CD8-positive, alpha-beta memory T cell (primary cell): ENCODE results near the gene SLC44A1. TPM values are rescaled to one million over a fixed set of nuclear protein-coding genes. Genes with fewer than 3 reads are reported as not detected.

Experiments used
- CTCF ChIA-PET: fragments of 350-600 bp; sonication (Branson Sonifier 250); formaldehyde crosslinking; loops from one replicate; lab custom pipeline; 2021; ENCODE audit warnings: antibody characterized with exemption; lab: Charles Lee
- POLR2A ChIA-PET: fragments of 350-600 bp; sonication (Branson Sonifier 250); formaldehyde crosslinking; loops from one replicate; lab custom pipeline; 2021; ENCODE audit warnings: antibody characterized with exemption; lab: Charles Lee
- DNase-seq, 5 donors: peaks; one replicate each; pipeline versions ENCODE4 v3.0.0 to v3.0.0-alpha.2; 2020 to 2022; ENCODE audit warnings: mixed read lengths in 1 of 5
- H3K27ac ChIP-seq: one replicate; pipeline ENCODE4 v1.7.0; 2013; ENCODE audit warnings: low read depth, mild to moderate bottlenecking, low read length, moderate library complexity
- H3K27me3 ChIP-seq: 2 replicates; pipeline ENCODE4 v1.7.0; 2013; ENCODE audit warnings: low read length, mild to moderate bottlenecking; ENCODE audit not compliant: insufficient read depth, poor library complexity, severe bottlenecking
- H3K36me3 ChIP-seq: 2 replicates; pipeline ENCODE4 v1.7.0; 2013; ENCODE audit warnings: mild to moderate bottlenecking, low read length, moderate library complexity; ENCODE audit not compliant: insufficient read depth
- H3K4me1 ChIP-seq: 2 replicates; pipeline ENCODE4 v1.7.0; 2013; ENCODE audit warnings: mild to moderate bottlenecking, low read length, moderate library complexity; ENCODE audit not compliant: insufficient read depth
- H3K4me3 ChIP-seq: 2 replicates; pipeline ENCODE4 v1.7.0; 2013; ENCODE audit warnings: mild to moderate bottlenecking, low read length
- H3K9me3 ChIP-seq: 2 replicates; pipeline ENCODE4 v1.7.0; 2013; ENCODE audit warnings: mild to moderate bottlenecking, low read length
- H3K27ac Mint-ChIP-seq, 8 donors: one replicate each; pipeline ENCODE4 v1.8.0; 2020 to 2021; ENCODE audit warnings: mixed read lengths in 8 of 8, mild to moderate bottlenecking in 6 of 8, inconsistent platforms in 3 of 8, moderate library complexity in 3 of 8
- H3K27me3 Mint-ChIP-seq, 2 donors: one replicate each; pipeline ENCODE4 v1.8.0; 2020 to 2021; ENCODE audit warnings: mixed read lengths in 2 of 2, mild to moderate bottlenecking in 1 of 2, moderate library complexity in 1 of 2
- H3K36me3 Mint-ChIP-seq, 3 donors: one replicate each; pipeline ENCODE4 v1.8.0; 2020 to 2021; ENCODE audit warnings: mixed read lengths in 3 of 3, inconsistent platforms in 1 of 3, mild to moderate bottlenecking in 1 of 3
- H3K4me1 Mint-ChIP-seq, 3 donors: one replicate each; pipeline ENCODE4 v1.8.0; 2020 to 2021; ENCODE audit warnings: mixed read lengths in 3 of 3, inconsistent platforms in 1 of 3, mild to moderate bottlenecking in 1 of 3
- H3K4me3 Mint-ChIP-seq, 7 donors: one replicate each; pipeline ENCODE4 v1.8.0; 2020 to 2021; ENCODE audit warnings: mixed read lengths in 7 of 7, mild to moderate bottlenecking in 6 of 7, moderate library complexity in 4 of 7, inconsistent platforms in 2 of 7
- H3K9me3 Mint-ChIP-seq, 5 donors: one replicate each; pipeline ENCODE4 v1.8.0; 2020 to 2022; ENCODE audit warnings: mixed read lengths in 5 of 5, mild to moderate bottlenecking in 3 of 5, moderate library complexity in 2 of 5, inconsistent platforms in 1 of 5
- polyA plus RNA-seq: library from polyadenylated mRNA; unstranded; fragments of 300-500 nt; fragmentation: Illumina TruSeq; gene quantifications from one replicate; pipeline ENCODE4 v1.2.3, GENCODE V29; 2021
- total RNA-seq, 2 experiments: library from RNA; stranded (reverse); gene quantifications; one replicate each; pipeline ENCODE4 v1.2.3, GENCODE V29; 2021

The SLC44A1 gene
- total and polyA plus RNA-seq, 3 experiments from 2014 or later: 7.8 to 14.9 (median 8.3) TPM

DNA sequence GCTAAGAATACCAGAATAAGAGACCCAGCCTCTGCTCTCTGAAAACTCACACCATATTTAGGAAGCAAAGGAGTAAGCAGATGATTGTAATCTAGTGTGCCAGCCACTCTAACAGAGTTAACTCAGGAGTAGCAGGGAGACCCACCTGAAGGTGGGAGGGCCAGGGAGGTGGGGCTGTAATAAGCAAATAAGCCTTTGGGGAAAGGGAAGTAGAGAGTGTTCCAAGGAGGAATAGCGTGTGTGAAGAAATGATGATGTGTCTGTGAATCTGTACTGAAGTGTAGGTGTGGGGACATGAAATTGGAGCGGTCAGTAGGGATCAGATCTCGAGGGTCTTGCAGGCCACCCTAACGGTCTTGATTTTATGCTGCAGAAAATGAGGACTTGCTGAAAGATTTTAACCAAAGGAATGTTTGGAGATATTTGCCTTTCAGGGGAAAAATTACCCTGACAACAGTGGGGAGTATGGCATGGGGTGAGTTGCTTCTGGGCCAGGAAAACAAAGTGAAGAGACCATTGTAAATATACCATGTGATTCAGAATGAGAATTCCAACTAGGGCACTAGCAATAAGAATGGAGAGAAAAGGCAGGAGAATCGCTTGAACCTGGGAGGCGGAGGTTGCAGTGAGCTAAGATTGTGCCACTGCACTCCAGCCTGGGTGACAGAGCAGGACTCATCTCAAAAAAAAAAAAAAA lies 159.2 kb downstream of the SLC44A1 start:
- Mint-ChIP-seq H3K4me3 (no peak overlapping the region), H3K9me3 (peaks cover 0 to 16% (median 12%) of the 10 kb centered on the region in 5 donors), H3K27me3 (peaks cover 55 to 65% of the 10 kb centered on the region in 2 donors), H3K27ac (peak overlapping the region in 2 of 8 donors; percentile 1 to 3), H3K36me3 (peaks cover 0 to 6% (median 0%) of the 10 kb centered on the region in 3 donors), H3K4me1 (peaks cover 32 to 33% (median 33%) of the 10 kb centered on the region in 3 donors)
- H3K9me3 ChIP-seq: no peaks in the 10 kb centered on the region
- POLR2A ChIA-PET: no interaction called here
- CTCF ChIA-PET: interaction anchor here (1.6 kb wide), 1 partner anchor 12 kb away, joined by 4 read pairs; no protein-coding TSS in a partner anchor
- no peak for DNase-seq
- H3K27me3 ChIP-seq: peaks cover 44% of the 10 kb centered on the region
- no peaks in the 10 kb centered on the region for H3K36me3 ChIP-seq
- peaks cover 21% of the 10 kb centered on the region for H3K4me1 ChIP-seq
- H3K4me3 ChIP-seq: no peak overlapping the region
- H3K27ac ChIP-seq: no peak overlapping the region

DNA sequence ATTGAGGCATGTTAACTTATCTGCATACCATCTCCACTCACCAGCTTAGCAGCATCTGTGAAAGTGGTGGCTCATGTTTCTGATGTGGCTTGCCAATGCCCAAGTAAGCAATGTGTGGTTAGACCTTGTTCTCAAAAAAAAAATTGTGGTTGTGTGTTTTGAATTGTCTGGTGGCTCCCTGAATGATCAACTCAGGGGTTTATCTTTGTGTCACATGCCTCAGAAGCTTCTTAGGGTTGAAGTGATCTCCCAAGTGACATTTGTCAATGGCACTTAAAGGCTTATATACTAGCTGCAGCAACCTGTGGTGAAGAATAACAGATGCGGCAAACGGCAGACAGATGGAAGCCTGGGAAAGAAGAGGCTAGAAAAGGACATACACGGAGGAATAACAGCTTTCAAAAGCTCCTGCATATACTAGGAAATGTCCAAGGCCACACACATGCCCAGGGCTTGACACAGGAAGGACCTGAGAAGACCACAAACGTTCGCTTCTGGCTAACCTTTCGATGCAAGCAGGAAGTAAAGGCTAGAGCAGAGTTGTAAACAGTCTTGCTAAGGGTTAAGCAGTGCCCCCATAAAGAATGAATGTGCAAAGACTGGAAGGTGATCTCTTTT lies 161.2 kb downstream of the SLC44A1 start:
- ChIA-PET CTCF (interaction anchor here (0.6 to 1.7 kb wide), 4 partner anchors 9 to 246 kb away, joined by 3 to 4 read pairs (median 3); partner anchors contain the start of gene SLC44A1), POLR2A (interaction anchor here (1.5 kb wide), 1 partner anchor 278 kb away, joined by 4 read pairs; no protein-coding TSS in a partner anchor)
- Histone ChIP-seq H3K36me3 (no peaks in the 10 kb centered on the region), H3K27me3 (peaks cover 44% of the 10 kb centered on the region), H3K4me3 (peak overlapping the region; percentile 31), H3K27ac (no peak overlapping the region), H3K4me1 (peaks cover 21% of the 10 kb centered on the region), H3K9me3 (no peaks in the 10 kb centered on the region)
- Mint-ChIP-seq H3K4me3 (peak overlapping the region; percentile 33 to 72 (median 57)), H3K4me1 (peaks cover 32 to 33% (median 33%) of the 10 kb centered on the region in 3 donors), H3K27me3 (peaks cover 62 to 70% of the 10 kb centered on the region in 2 donors), H3K9me3 (peaks cover 0 to 32% (median 21%) of the 10 kb centered on the region in 5 donors), H3K36me3 (peaks cover 0 to 14% (median 0%) of the 10 kb centered on the region in 3 donors), H3K27ac (peak overlapping the region in 6 of 8 donors; percentile 60 to 83 (median 72))
- peak; percentile 15 to 91 (median 77) for DNase-seq

DNA sequence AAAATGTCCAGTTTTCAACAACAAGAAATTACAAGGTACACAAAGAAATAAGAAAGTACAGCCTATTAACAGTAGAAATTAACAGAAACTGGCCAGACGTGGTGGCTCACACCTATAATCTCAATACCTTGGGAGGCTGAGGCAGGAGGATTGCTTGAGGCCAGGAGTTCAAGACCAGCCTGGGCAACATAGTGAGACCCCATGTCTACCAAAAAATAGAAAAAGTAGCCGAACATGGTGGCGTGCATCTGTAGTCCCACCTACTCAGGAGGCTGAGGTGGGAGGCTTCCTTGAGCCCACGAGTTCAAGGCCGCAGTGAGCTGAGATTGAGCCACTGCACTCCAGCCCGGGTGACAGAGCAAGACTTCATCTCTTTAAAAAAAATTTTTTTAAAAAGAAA lies 161.9 kb downstream of the SLC44A1 start:
- H3K4me1 ChIP-seq: peaks cover 21% of the 10 kb centered on the region
- Mint-ChIP-seq H3K4me1 (peaks cover 32 to 33% (median 33%) of the 10 kb centered on the region in 3 donors), H3K27me3 (peaks cover 61 to 71% of the 10 kb centered on the region in 2 donors), H3K27ac (no peak overlapping the region), H3K9me3 (peaks cover 0 to 35% (median 23%) of the 10 kb centered on the region in 5 donors), H3K4me3 (peak overlapping the region in 1 of 7 donors; percentile 56), H3K36me3 (peaks cover 0 to 14% (median 0%) of the 10 kb centered on the region in 3 donors)
- POLR2A ChIA-PET: no interaction called here
- H3K4me3 ChIP-seq: no peak overlapping the region
- CTCF ChIA-PET: interaction anchor here (1.2 to 1.7 kb wide), 2 partner anchors 9 to 247 kb away, joined by 3 to 4 read pairs; no protein-coding TSS in a partner anchor
- H3K9me3 ChIP-seq: no peaks in the 10 kb centered on the region
- DNase-seq: no peak
- H3K27ac ChIP-seq: no peak overlapping the region
- H3K27me3 ChIP-seq: peaks cover 44% of the 10 kb centered on the region
- no peaks in the 10 kb centered on the region for H3K36me3 ChIP-seq

DNA sequence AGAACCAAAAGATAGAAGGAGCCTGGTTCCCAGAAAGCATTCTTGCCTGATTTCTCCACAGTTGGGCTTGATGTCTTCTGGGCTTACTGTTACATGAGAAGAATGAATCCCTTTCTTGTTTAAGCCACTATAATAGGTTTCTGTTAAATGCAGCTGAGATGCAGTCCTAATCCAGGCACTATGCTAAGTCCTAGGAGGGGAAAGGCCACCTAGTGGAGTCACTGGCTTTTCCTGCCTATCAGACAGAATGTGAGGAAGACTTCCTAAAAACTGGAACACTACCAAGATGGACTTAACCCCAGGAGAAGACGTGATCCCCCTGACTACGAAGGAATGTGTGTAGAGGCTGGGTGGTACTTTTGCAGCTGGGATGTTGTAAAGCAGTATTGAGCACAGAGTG lies 169.1 kb downstream of the SLC44A1 start:
- no peaks in the 10 kb centered on the region for H3K4me1 Mint-ChIP-seq
- Histone ChIP-seq H3K9me3 (no peaks in the 10 kb centered on the region), H3K27me3 (peaks cover 7% of the 10 kb centered on the region), H3K4me3 (no peak overlapping the region), H3K4me1 (peaks cover 4% of the 10 kb centered on the region), H3K27ac (no peak overlapping the region), H3K36me3 (no peaks in the 10 kb centered on the region)
- H3K4me3 Mint-ChIP-seq: no peak overlapping the region
- ChIA-PET POLR2A (no interaction called here), CTCF (interaction anchor here (1.1 to 5.3 kb wide), 2 partner anchors 8 to 550 kb away, joined by 3 to 28 read pairs; no protein-coding TSS in a partner anchor)
- peaks cover 0 to 8% (median 0%) of the 10 kb centered on the region in 3 donors for H3K36me3 Mint-ChIP-seq
- H3K27ac Mint-ChIP-seq: no peak overlapping the region
- DNase-seq: no peak
- peaks cover 34 to 55% of the 10 kb centered on the region in 2 donors for H3K27me3 Mint-ChIP-seq
- peaks cover 6 to 24% (median 11%) of the 10 kb centered on the region in 5 donors for H3K9me3 Mint-ChIP-seq

DNA sequence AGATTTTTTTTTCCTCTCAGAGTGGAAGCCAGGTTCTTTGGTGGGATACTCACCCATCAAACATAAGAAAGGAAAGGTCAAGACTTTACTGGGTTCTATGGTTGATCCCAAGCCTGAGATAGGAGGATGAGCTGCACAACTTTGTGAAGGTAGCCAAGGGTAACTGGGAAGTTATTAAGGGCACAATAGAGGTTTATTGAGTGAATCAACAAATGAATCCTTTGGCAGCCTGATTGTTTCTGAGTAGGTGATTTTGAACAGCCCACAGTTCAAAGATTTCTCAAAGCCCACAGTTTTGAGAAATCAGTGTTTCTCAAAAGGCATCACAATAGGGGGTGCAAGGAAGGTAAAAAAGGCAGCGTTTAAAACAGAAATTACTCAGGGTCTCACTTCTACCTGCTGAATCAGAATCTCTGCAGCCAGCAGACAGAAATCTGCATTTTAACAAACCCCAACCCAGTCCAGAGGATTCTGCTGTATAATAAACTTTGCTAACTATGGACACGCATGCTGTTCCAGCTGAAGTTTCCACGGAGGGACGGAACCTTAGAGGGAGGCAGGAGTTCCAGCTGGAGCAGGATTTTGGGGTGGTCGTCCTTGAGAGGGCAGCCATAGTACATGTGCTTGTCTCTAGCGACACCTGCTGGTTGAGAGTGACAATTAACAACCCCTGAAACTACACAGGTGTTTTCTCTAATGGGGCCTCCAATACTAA lies 170.7 kb downstream of the SLC44A1 start:
- peaks cover 0 to 13% (median 6%) of the 10 kb centered on the region in 5 donors for H3K9me3 Mint-ChIP-seq
- Histone ChIP-seq H3K4me3 (no peak overlapping the region), H3K36me3 (no peaks in the 10 kb centered on the region), H3K9me3 (no peaks in the 10 kb centered on the region), H3K27ac (no peak overlapping the region), H3K4me1 (peaks cover 4% of the 10 kb centered on the region), H3K27me3 (peaks cover 7% of the 10 kb centered on the region)
- no peak overlapping the region for H3K4me3 Mint-ChIP-seq
- no peaks in the 10 kb centered on the region for H3K36me3 Mint-ChIP-seq
- peak; percentile 33 to 69 (median 50) for DNase-seq
- peaks cover 23 to 44% of the 10 kb centered on the region in 2 donors for H3K27me3 Mint-ChIP-seq
- CTCF ChIA-PET: interaction anchor here (0.7 to 5.3 kb wide), 14 partner anchors 8 to 1778 kb away, joined by 3 to 28 read pairs (median 3); partner anchors contain the start of gene SLC44A1
- POLR2A ChIA-PET: no interaction called here
- no peaks in the 10 kb centered on the region for H3K4me1 Mint-ChIP-seq
- no peak overlapping the region for H3K27ac Mint-ChIP-seq

DNA sequence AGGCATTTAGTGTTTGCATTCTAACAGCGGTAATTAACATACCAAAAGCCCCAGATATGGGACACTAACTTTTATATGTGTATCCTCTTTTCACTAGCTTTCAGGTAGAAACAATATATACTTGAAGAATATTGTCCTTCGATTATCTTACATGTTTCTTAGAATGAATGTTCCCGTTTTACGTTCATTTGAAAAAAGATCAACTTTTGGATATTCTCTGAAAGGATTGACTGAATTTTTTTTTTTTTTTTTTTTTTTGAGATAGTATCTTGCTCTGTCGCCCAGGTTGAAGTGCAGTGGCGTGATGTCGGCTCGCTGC lies 171.2 kb downstream of the SLC44A1 start:
- H3K36me3 Mint-ChIP-seq: no peaks in the 10 kb centered on the region
- H3K4me3 ChIP-seq: no peak overlapping the region
- no peak overlapping the region for H3K27ac ChIP-seq
- ChIA-PET CTCF (interaction anchor here (0.6 to 5.3 kb wide), 15 partner anchors 8 to 1778 kb away, joined by 3 to 28 read pairs (median 3); partner anchors contain the start of gene SLC44A1), POLR2A (no interaction called here)
- no peak overlapping the region for H3K4me3 Mint-ChIP-seq
- peaks cover 7% of the 10 kb centered on the region for H3K27me3 ChIP-seq
- DNase-seq: no peak
- peaks cover 4% of the 10 kb centered on the region for H3K4me1 ChIP-seq
- peaks cover 20 to 39% of the 10 kb centered on the region in 2 donors for H3K27me3 Mint-ChIP-seq
- H3K4me1 Mint-ChIP-seq: no peaks in the 10 kb centered on the region
- H3K27ac Mint-ChIP-seq: no peak overlapping the region
- no peaks in the 10 kb centered on the region for H3K36me3 ChIP-seq
- H3K9me3 ChIP-seq: no peaks in the 10 kb centered on the region
- H3K9me3 Mint-ChIP-seq: peaks cover 0 to 8% (median 6%) of the 10 kb centered on the region in 5 donors

DNA sequence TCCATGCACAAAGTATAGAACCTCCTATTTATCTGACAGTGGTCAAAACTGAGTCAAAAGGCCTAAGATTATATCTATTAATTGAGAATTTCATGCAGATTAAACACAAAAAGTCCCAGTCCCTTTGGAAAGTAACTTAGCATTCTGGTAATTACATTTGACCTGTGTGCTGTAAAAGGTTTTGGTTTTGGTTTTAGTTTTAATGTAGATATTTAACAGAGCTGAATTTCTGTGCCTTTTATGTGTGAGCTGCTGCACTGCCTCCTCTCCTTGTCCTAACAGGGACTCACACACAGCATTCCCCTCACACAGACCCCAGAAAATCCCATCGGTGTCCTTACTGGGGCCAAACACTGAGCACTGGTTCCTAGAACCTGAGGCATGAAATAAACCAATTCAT lies 172.4 kb downstream of the SLC44A1 start:
- H3K27me3 ChIP-seq: peaks cover 7% of the 10 kb centered on the region
- no peak overlapping the region for H3K27ac ChIP-seq
- peak overlapping the region in 1 of 8 donors; percentile 12 for H3K27ac Mint-ChIP-seq
- H3K4me1 ChIP-seq: peaks cover 4% of the 10 kb centered on the region
- peaks cover 0 to under 1% (median under 1%) of the 10 kb centered on the region in 5 donors for H3K9me3 Mint-ChIP-seq
- ChIA-PET CTCF (interaction anchor here (1.1 to 5.3 kb wide), 2 partner anchors 490 to 553 kb away, joined by 3 to 28 read pairs; no protein-coding TSS in a partner anchor), POLR2A (no interaction called here)
- no peak for DNase-seq
- peaks cover 13 to 29% of the 10 kb centered on the region in 2 donors for H3K27me3 Mint-ChIP-seq
- H3K36me3 ChIP-seq: no peaks in the 10 kb centered on the region
- H3K4me3 ChIP-seq: no peak overlapping the region
- H3K9me3 ChIP-seq: no peaks in the 10 kb centered on the region
- no peak overlapping the region for H3K4me3 Mint-ChIP-seq
- no peaks in the 10 kb centered on the region for H3K36me3 Mint-ChIP-seq
- H3K4me1 Mint-ChIP-seq: no peaks in the 10 kb centered on the region
